Activated naive CD4-positive, alpha-beta T cell treated with anti-CD3 and anti-CD28 coated beads, Interleukin-2, amount 50 U/mL, for 72 hours (primary cell): ENCODE results near the gene ACSL4. TPM values are rescaled to one million over a fixed set of nuclear protein-coding genes. Genes with fewer than 3 reads are reported as not detected.

Experiments
- total RNA-seq, 2 donors: library from RNA; stranded (reverse); gene quantifications; one replicate each; pipeline ENCODE4 v1.2.3, GENCODE V29; 2022

ACSL4 gene
- total RNA-seq, 2 donors from 2014 or later: 62.0 to 64.1 TPM

Other genes with a start within 250 kb of the ACSL4 start
- 10 to 100 TPM; 12.3 to 14.5 TPM for gene NXT2, start 196.4 kb downstream of the ACSL4 start, total RNA-seq
- under 1 TPM in 1 of 2 donors, not detected in 1; 0.51 TPM for gene KCNE5, start 108.1 kb downstream of the ACSL4 start, total RNA-seq